T-helper 2 cell treated with Interferon-gamma antibody and Interleukin-4, amounts not matched to agents 5 μg/mL and 100 μg/mL, for 36 hours (primary cell): ENCODE data around the gene LIN7B.

Experiments used
- DNase-seq: peaks from one replicate; pipeline ENCODE4 v3.0.0; 2021; ENCODE audit warnings: low spot score
- H3K27ac Mint-ChIP-seq: one replicate; pipeline ENCODE4 v1.8.0; 2021; ENCODE audit warnings: mild to moderate bottlenecking, mixed read lengths
- H3K27me3 Mint-ChIP-seq: one replicate; pipeline ENCODE4 v1.8.0; 2021; ENCODE audit warnings: low read depth, mixed read lengths
- H3K36me3 Mint-ChIP-seq: one replicate; pipeline ENCODE4 v1.8.0; 2021; ENCODE audit warnings: low read depth, mixed read lengths
- H3K4me1 Mint-ChIP-seq: one replicate; pipeline ENCODE4 v1.8.0; 2021; ENCODE audit warnings: low read depth, mixed read lengths
- H3K4me3 Mint-ChIP-seq: one replicate; pipeline ENCODE4 v1.8.0; 2022; ENCODE audit warnings: mild to moderate bottlenecking, moderate library complexity, mixed read lengths
- H3K9me3 Mint-ChIP-seq: one replicate; pipeline ENCODE4 v1.8.0; 2021; ENCODE audit warnings: mixed read lengths

LIN7B gene

GRCh38 chr19:49151267-49152118 is 37.3 kb downstream of the LIN7B start:
- no peaks in the 10 kb centered on the region for H3K9me3 Mint-ChIP-seq
- peak overlapping the region; percentile 59 for H3K4me3 Mint-ChIP-seq
- H3K27me3 Mint-ChIP-seq, result peaks cover 67% of the 10 kb centered on the region
- H3K36me3 Mint-ChIP-seq, result no peaks in the 10 kb centered on the region
- peaks cover 16% of the 10 kb centered on the region for H3K4me1 Mint-ChIP-seq
- H3K27ac Mint-ChIP-seq, result no peak overlapping the region
- no peak for DNase-seq

GRCh38 chr19:49152119-49152550 is 38.0 kb downstream of the LIN7B start:
- no peaks in the 10 kb centered on the region for H3K9me3 Mint-ChIP-seq
- DNase-seq, result no peak
- peaks cover 65% of the 10 kb centered on the region for H3K27me3 Mint-ChIP-seq
- H3K36me3 Mint-ChIP-seq, result no peaks in the 10 kb centered on the region
- peak overlapping the region; percentile 26 for H3K4me3 Mint-ChIP-seq
- no peak overlapping the region for H3K27ac Mint-ChIP-seq
- H3K4me1 Mint-ChIP-seq, result peaks cover 16% of the 10 kb centered on the region

GRCh38 chr19:49153167-49153809 is 39.1 kb downstream of the LIN7B start:
- Mint-ChIP-seq H3K4me1 (peaks cover 17% of the 10 kb centered on the region), H3K27me3 (peaks cover 64% of the 10 kb centered on the region), H3K4me3 (no peak overlapping the region), H3K27ac (no peak overlapping the region), H3K9me3 (no peaks in the 10 kb centered on the region), H3K36me3 (no peaks in the 10 kb centered on the region)
- DNase-seq, result no peak

GRCh38 chr19:49154279-49154678 is 40.1 kb downstream of the LIN7B start:
- no peak for DNase-seq
- H3K4me1 Mint-ChIP-seq, result peaks cover 15% of the 10 kb centered on the region
- H3K27ac Mint-ChIP-seq, result no peak overlapping the region
- H3K27me3 Mint-ChIP-seq, result peaks cover 61% of the 10 kb centered on the region
- H3K4me3 Mint-ChIP-seq, result no peak overlapping the region
- no peaks in the 10 kb centered on the region for H3K9me3 Mint-ChIP-seq
- H3K36me3 Mint-ChIP-seq, result no peaks in the 10 kb centered on the region

- H3K4me3 Mint-ChIP-seq, result no peak within 1 kb of the TSS
- H3K9me3 Mint-ChIP-seq, result no peaks in the 10 kb centered on the region
- no peaks in the 10 kb centered on the region for H3K36me3 Mint-ChIP-seq
- peaks cover 60% of the 10 kb centered on the region for H3K27me3 Mint-ChIP-seq
- peaks cover 12% of the 10 kb centered on the region for H3K4me1 Mint-ChIP-seq
- DNase-seq, result no peak
- no peak within 1 kb of the TSS for H3K27ac Mint-ChIP-seq
Measured at GRCh38 chr19:49155005-49155819, 41.0 kb downstream of the LIN7B start, which contains the start of gene HRC. Gene HRC, minus strand, starts transcription at chr19:49155396. Its CDS starts 159 bp downstream, at chr19:49155237.

- H3K4me1 Mint-ChIP-seq, result peaks cover 11% of the 10 kb centered on the region
- H3K4me3 Mint-ChIP-seq, result no peak overlapping the region
- peaks cover 61% of the 10 kb centered on the region for H3K27me3 Mint-ChIP-seq
- H3K36me3 Mint-ChIP-seq, result no peaks in the 10 kb centered on the region
- H3K9me3 Mint-ChIP-seq, result no peaks in the 10 kb centered on the region
- H3K27ac Mint-ChIP-seq, result no peak overlapping the region
- no peak for DNase-seq
Measured at GRCh38 chr19:49155820-49156346, 41.7 kb downstream of the LIN7B start.

GRCh38 chr19:49157445-49158224 is 43.5 kb downstream of the LIN7B start, which contains the start of gene TRPM4:
Gene TRPM4, plus strand, starts transcription at chr19:49157792. Its CDS starts 75 bp downstream, at chr19:49157867.
- no peaks in the 10 kb centered on the region for H3K9me3 Mint-ChIP-seq
- H3K27me3 Mint-ChIP-seq, result peaks cover 52% of the 10 kb centered on the region
- no peak within 1 kb of the TSS for H3K27ac Mint-ChIP-seq
- peak within 1 kb of the TSS; percentile 54 for H3K4me3 Mint-ChIP-seq
- H3K36me3 Mint-ChIP-seq, result no peaks in the 10 kb centered on the region
- peaks cover 5% of the 10 kb centered on the region for H3K4me1 Mint-ChIP-seq
- DNase-seq, result peak; percentile 53

GRCh38 chr19:49160450-49161189 is 46.5 kb downstream of the LIN7B start:
- Mint-ChIP-seq H3K9me3 (no peaks in the 10 kb centered on the region), H3K27ac (no peak overlapping the region), H3K36me3 (no peaks in the 10 kb centered on the region), H3K27me3 (peaks cover 30% of the 10 kb centered on the region), H3K4me3 (no peak overlapping the region), H3K4me1 (peaks cover 5% of the 10 kb centered on the region)
- DNase-seq, result no peak

- no peak overlapping the region for H3K27ac Mint-ChIP-seq
- no peak for DNase-seq
- no peaks in the 10 kb centered on the region for H3K36me3 Mint-ChIP-seq
- peaks cover 5% of the 10 kb centered on the region for H3K4me1 Mint-ChIP-seq
- no peaks in the 10 kb centered on the region for H3K9me3 Mint-ChIP-seq
- peaks cover 31% of the 10 kb centered on the region for H3K27me3 Mint-ChIP-seq
- H3K4me3 Mint-ChIP-seq, result no peak overlapping the region
Measured at GRCh38 chr19:49161987-49162386, 47.8 kb downstream of the LIN7B start.

GRCh38 chr19:49165111-49165750 is 51.1 kb downstream of the LIN7B start:
- peaks cover 11% of the 10 kb centered on the region for H3K27me3 Mint-ChIP-seq

GRCh38 chr19:49165865-49166301 is 51.7 kb downstream of the LIN7B start:
- Mint-ChIP-seq H3K4me3 (no peak overlapping the region), H3K27ac (no peak overlapping the region), H3K9me3 (no peaks in the 10 kb centered on the region), H3K4me1 (no peaks in the 10 kb centered on the region), H3K27me3 (peaks cover 7% of the 10 kb centered on the region), H3K36me3 (no peaks in the 10 kb centered on the region)
- DNase-seq, result no peak

More at GRCh38 chr19:49165111-49165750, 51.1 kb downstream of the LIN7B start:
- no peaks in the 10 kb centered on the region for H3K4me1 Mint-ChIP-seq
- no peak overlapping the region for H3K4me3 Mint-ChIP-seq
- DNase-seq, result no peak
- H3K36me3 Mint-ChIP-seq, result no peaks in the 10 kb centered on the region
- H3K27ac Mint-ChIP-seq, result no peak overlapping the region
- H3K9me3 Mint-ChIP-seq, result no peaks in the 10 kb centered on the region

GRCh38 chr19:49167857-49168409 is 53.8 kb downstream of the LIN7B start:
- Mint-ChIP-seq H3K27me3 (peaks cover 5% of the 10 kb centered on the region), H3K36me3 (no peaks in the 10 kb centered on the region), H3K27ac (no peak overlapping the region), H3K4me3 (no peak overlapping the region), H3K9me3 (no peaks in the 10 kb centered on the region), H3K4me1 (no peaks in the 10 kb centered on the region)
- no peak for DNase-seq
